Sigmoid colon (tissue), 4 donors: ENCODE results near the gene ERO1B.

Experiments
- CTCF ChIP-seq, 4 experiments: fragments of 450-650 bp in 3 of 4; fragments of 200-600 bp in 1 of 4; IDR thresholded peaks; one replicate each; pipeline ENCODE4 v1.5.1; 2016 to 2019; ENCODE audit warnings: antibody characterized with exemption in 4 of 4, mild to moderate bottlenecking in 3 of 4, moderate library complexity in 2 of 4
- EP300 ChIP-seq, 4 donors: sonication (generic); formaldehyde crosslinking; IDR thresholded peaks; one replicate each; pipeline ENCODE4 v1.6.1; 2017; ENCODE audit warnings: antibody characterized with exemption in 4 of 4
- POLR2A ChIP-seq, 2 donors: fragments of 450-650 bp; IDR thresholded peaks; one replicate each; pipeline ENCODE4 v1.6.1; 2016; ENCODE audit warnings: antibody characterized with exemption in 2 of 2, mild to moderate bottlenecking in 2 of 2, moderate library complexity in 2 of 2

- TF ChIP-seq CTCF (IDR thresholded peaks at IDR 0.05) (no peak), POLR2A (IDR thresholded peaks at IDR 0.05) (no peak), EP300 (IDR thresholded peaks at IDR 0.05) (no peak)
Observed at GRCh38 chr1:236275061-236275460, 6.7 kb downstream of the ERO1B start.
